Activated T-cell treated with anti-CD3 and anti-CD28 coated beads, Interleukin-2, amount 50 U/mL, for 24 hours (primary cell): ENCODE data around the gene CYP17A1.

Source experiments
- DNase-seq: peaks from one replicate; pipeline ENCODE4 v3.0.0-alpha.2; 2020
- H3K27ac Mint-ChIP-seq: 2 replicates; pipeline ENCODE4 v1.8.0; 2020; ENCODE audit warnings: mild to moderate bottlenecking, mixed read lengths
- H3K27me3 Mint-ChIP-seq: 2 replicates; pipeline ENCODE4 v1.8.0; 2020; ENCODE audit warnings: mixed read lengths
- H3K36me3 Mint-ChIP-seq: 2 replicates; pipeline ENCODE4 v1.8.0; 2020; ENCODE audit warnings: low read depth, mixed read lengths
- H3K4me1 Mint-ChIP-seq: 2 replicates; pipeline ENCODE4 v1.8.0; 2020; ENCODE audit warnings: low read depth, mixed read lengths
- H3K4me3 Mint-ChIP-seq: 2 replicates; pipeline ENCODE4 v1.8.0; 2020; ENCODE audit warnings: mild to moderate bottlenecking, moderate library complexity, mixed read lengths
- H3K9me3 Mint-ChIP-seq: 2 replicates; pipeline ENCODE4 v1.8.0; 2020; ENCODE audit warnings: mixed read lengths

CYP17A1 gene

DNA sequence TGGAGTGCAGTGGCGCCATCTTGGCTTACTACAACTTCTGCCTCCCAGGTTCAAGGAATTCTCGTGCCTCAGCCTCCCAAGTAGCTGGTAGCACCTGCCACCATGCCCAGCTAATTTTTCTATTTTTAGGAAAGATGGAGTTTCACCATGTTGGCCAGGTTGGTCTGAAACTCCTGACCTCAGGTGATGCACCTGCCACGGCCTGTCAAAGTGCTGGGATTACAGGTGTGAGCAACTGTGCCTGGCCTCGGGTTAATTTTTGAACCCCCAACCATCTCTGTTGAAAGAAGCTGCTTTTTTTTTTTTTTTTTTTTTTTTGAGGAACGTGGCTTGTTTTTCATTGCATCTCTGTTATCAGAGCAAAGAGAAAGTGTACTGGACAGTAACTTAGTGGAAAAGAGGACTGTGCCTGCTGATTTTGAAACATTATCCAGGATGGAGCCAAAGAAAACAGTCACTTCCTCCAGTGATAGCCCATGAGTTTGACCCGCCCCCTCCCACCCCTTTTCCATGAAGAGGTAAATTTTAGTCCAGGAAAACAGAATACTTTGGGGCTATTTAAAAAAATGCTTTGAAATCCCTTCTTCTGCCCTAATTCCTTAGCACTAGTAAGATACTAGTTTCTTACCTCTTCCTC is 55.2 kb downstream of the CYP17A1 start:
- Mint-ChIP-seq H3K27ac (no peak overlapping the region), H3K4me1 (peaks cover 53% of the 10 kb centered on the region), H3K27me3 (no peaks in the 10 kb centered on the region), H3K36me3 (peaks cover 27% of the 10 kb centered on the region), H3K9me3 (no peaks in the 10 kb centered on the region), H3K4me3 (no peak overlapping the region)
- DNase-seq: no peak

- H3K27me3 Mint-ChIP-seq: no peaks in the 10 kb centered on the region
Observed at GRCh38 chr10:102781090-102781920, 55.9 kb downstream of the CYP17A1 start.

More at GRCh38 chr10:102781090-102781920, 55.9 kb downstream of the CYP17A1 start:
- H3K36me3 Mint-ChIP-seq: peaks cover 27% of the 10 kb centered on the region
- peak overlapping the region; percentile 35 for H3K27ac Mint-ChIP-seq
- H3K9me3 Mint-ChIP-seq: no peaks in the 10 kb centered on the region
- peaks cover 59% of the 10 kb centered on the region for H3K4me1 Mint-ChIP-seq
- H3K4me3 Mint-ChIP-seq: no peak overlapping the region
- DNase-seq: no peak
